Calu3 (cell line): ENCODE results near the gene DSCAML1. TPM values are rescaled to one million over a fixed set of nuclear protein-coding genes. Genes with fewer than 3 reads are reported as not detected.

Experiments used
- BruUV-seq: library from RNA; stranded (reverse); fragments of 400-500 nt; replicated peaks from 2 replicates; lab custom pipeline; 2021; lab: Mats Ljungman, UMichigan
- CTCF ChIA-PET: fragments of 300-600 bp; sonication (Branson Sonifier 250); formaldehyde crosslinking; loops from one replicate; lab custom pipeline; 2022; ENCODE audit warnings: antibody characterized with exemption; lab: Charles Lee
- DNase-seq: peaks from one replicate; pipeline ENCODE4 v3.0.0; 2022
- H3K27ac Mint-ChIP-seq: one replicate; pipeline ENCODE4 v1.8.0; 2022; ENCODE audit warnings: mixed read lengths; ENCODE audit not compliant: unreplicated experiment
- H3K27me3 Mint-ChIP-seq: one replicate; pipeline ENCODE4 v1.8.0; 2022; ENCODE audit warnings: mixed read lengths; ENCODE audit not compliant: unreplicated experiment
- H3K36me3 Mint-ChIP-seq: one replicate; pipeline ENCODE4 v1.8.0; 2022; ENCODE audit warnings: mild to moderate bottlenecking, moderate library complexity, mixed read lengths; ENCODE audit not compliant: insufficient read depth, unreplicated experiment
- H3K4me1 Mint-ChIP-seq: one replicate; pipeline ENCODE4 v1.8.0; 2022; ENCODE audit warnings: mild to moderate bottlenecking, low read depth, mixed read lengths; ENCODE audit not compliant: unreplicated experiment
- H3K4me3 Mint-ChIP-seq: one replicate; pipeline ENCODE4 v1.8.0; 2022; ENCODE audit warnings: mild to moderate bottlenecking, low read depth, moderate library complexity, mixed read lengths; ENCODE audit not compliant: unreplicated experiment
- H3K9me3 Mint-ChIP-seq: one replicate; pipeline ENCODE4 v1.8.0; 2022; ENCODE audit warnings: low read depth, mixed read lengths; ENCODE audit not compliant: unreplicated experiment
- CTCF ChIP-seq: fragments of 200-600 bp; IDR thresholded peaks from one replicate; pipeline ENCODE4 v1.8.0; 2022; ENCODE audit warnings: antibody characterized with exemption; ENCODE audit not compliant: unreplicated experiment
- intact Hi-C: fragments of 100-400 bp; cut with micrococcal nuclease; formaldehyde crosslinking; loops from one replicate; pipeline ENCODE4 v1.10.0; 2022; ENCODE audit not compliant: unreplicated experiment
- total RNA-seq: library from RNA; stranded (reverse); gene quantifications from 2 replicates; pipeline ENCODE4 v1.2.3, GENCODE V29; 2022

The DSCAML1 gene
- total RNA-seq, 1 experiment from 2014 or later: 0.07 TPM

- DNase-seq: no peak
- no peak overlapping the region for H3K4me3 Mint-ChIP-seq
- TF ChIP-seq CTCF: no peak
- H3K4me1 Mint-ChIP-seq: peaks cover 9% of the 10 kb centered on the region
- intact Hi-C loops: no loop called here
- CTCF ChIA-PET: no interaction called here
- no peak overlapping the region for H3K27ac Mint-ChIP-seq
- H3K27me3 Mint-ChIP-seq: peaks cover 36% of the 10 kb centered on the region
- no peaks in the 10 kb centered on the region for H3K9me3 Mint-ChIP-seq
- BruUV-seq: no TSS peak
- H3K36me3 Mint-ChIP-seq: no peaks in the 10 kb centered on the region
These were observed 191.7 kb downstream of the DSCAML1 start for GRCh38 chr11:117605331-117605730.

GRCh38 chr11:117604336-117604995 is 192.6 kb downstream of the DSCAML1 start:
- peaks cover under 1% of the 10 kb centered on the region for H3K4me1 Mint-ChIP-seq
- no peak overlapping the region for H3K4me3 Mint-ChIP-seq
- no peak overlapping the region for H3K27ac Mint-ChIP-seq
- H3K36me3 Mint-ChIP-seq: no peaks in the 10 kb centered on the region
- CTCF ChIA-PET: no interaction called here
- BruUV-seq: no TSS peak
- no peak for TF ChIP-seq CTCF
- H3K9me3 Mint-ChIP-seq: no peaks in the 10 kb centered on the region
- DNase-seq: no peak
- intact Hi-C loops: no loop called here
- peaks cover 42% of the 10 kb centered on the region for H3K27me3 Mint-ChIP-seq

- Mint-ChIP-seq H3K36me3 (no peaks in the 10 kb centered on the region), H3K27ac (no peak overlapping the region), H3K27me3 (peaks cover 47% of the 10 kb centered on the region), H3K9me3 (no peaks in the 10 kb centered on the region), H3K4me3 (no peak overlapping the region), H3K4me1 (no peaks in the 10 kb centered on the region)
- intact Hi-C loops: no loop called here
- TF ChIP-seq CTCF: no peak
- CTCF ChIA-PET: no interaction called here
- BruUV-seq: no TSS peak
- DNase-seq: no peak
These were observed 193.1 kb downstream of the DSCAML1 start for GRCh38 chr11:117603932-117604331.

GRCh38 chr11:117601006-117601708 is 195.9 kb downstream of the DSCAML1 start:
- no peaks in the 10 kb centered on the region for H3K36me3 Mint-ChIP-seq
- H3K27ac Mint-ChIP-seq: no peak overlapping the region
- intact Hi-C loops: no loop called here
- H3K27me3 Mint-ChIP-seq: peaks cover 58% of the 10 kb centered on the region
- H3K4me1 Mint-ChIP-seq: no peaks in the 10 kb centered on the region
- BruUV-seq: no TSS peak
- TF ChIP-seq CTCF: no peak
- CTCF ChIA-PET: interaction anchor here (0.6 kb wide), 1 partner anchor 112 kb away, joined by 5 read pairs; no protein-coding TSS in a partner anchor
- DNase-seq: no peak
- H3K9me3 Mint-ChIP-seq: no peaks in the 10 kb centered on the region
- H3K4me3 Mint-ChIP-seq: no peak overlapping the region
